A549 (cell line): Measurements from ENCODE around the gene POLDIP2.

Experiments used
- BHLHE40 ChIP-seq: IDR thresholded peaks from 2 replicates; pipeline ENCODE4 v1.6.1; 2012; ENCODE audit warnings: low read depth, low read length, inconsistent platforms
- CBX2 ChIP-seq: fragments of 200-600 bp; sonication (generic); IDR thresholded peaks from 2 replicates; pipeline ENCODE4 v1.6.1; 2016; ENCODE audit warnings: low read depth, mild to moderate bottlenecking, borderline replicate concordance
- CHD4 ChIP-seq: fragments of 200-600 bp; sonication (generic); IDR thresholded peaks from 2 replicates; pipeline ENCODE4 v1.6.1; 2016; ENCODE audit warnings: antibody characterized with exemption, mild to moderate bottlenecking, borderline replicate concordance
- CTCF ChIP-seq: fragments of >200 bp; sonication (Bioruptor Twin); formaldehyde crosslinking; IDR thresholded peaks from 3 replicates; pipeline ENCODE4 v1.5.1; 2016
- ELK1 ChIP-seq: fragments of 150-350 bp; IDR thresholded peaks from 2 replicates; pipeline ENCODE4 v1.6.1; 2014; ENCODE audit warnings: low read depth, mild to moderate bottlenecking, low read length
- ESRRA ChIP-seq: fragments of 150-350 bp; IDR thresholded peaks from 2 replicates; pipeline ENCODE4 v1.6.1; 2014; ENCODE audit warnings: mild to moderate bottlenecking, low read length, borderline replicate concordance
- HMGXB4 ChIP-seq: fragments of 250-450 bp; sonication (Bioruptor Pico); IDR thresholded peaks from 2 replicates; pipeline ENCODE4 v1.5.0; 2021; ENCODE audit warnings: mild to moderate bottlenecking, moderate library complexity, borderline replicate concordance
- MYC ChIP-seq: IDR thresholded peaks from 2 replicates; pipeline ENCODE4 v1.6.1; 2012; ENCODE audit warnings: mild to moderate bottlenecking, inconsistent platforms, low read length, improper control_type of control experiment, borderline replicate concordance
- POLR2A ChIP-seq: IDR thresholded peaks from 2 replicates; pipeline ENCODE4 v1.6.1; 2012; ENCODE audit warnings: mild to moderate bottlenecking, low read length

- TF ChIP-seq CTCF (no peak), ESRRA (no peak), POLR2A (no peak), BHLHE40 (no peak), MYC (no peak), CHD4 (no peak), HMGXB4 (CRISPR knock-in tag) (no peak), ELK1 (no peak), CBX2 (no peak)
These were observed 12.3 kb upstream of the POLDIP2 start for GRCh38 chr17:28369684-28370034.
